HL-60 (cell line): ENCODE measurements around the gene RFX7.
"Not testable (repeated sequence)": the region's sequence is repeated elsewhere in the genome, so short reads cannot be mapped to it uniquely, and the experiment has no call there.

Experiments
- CTCF ChIP-seq: IDR thresholded peaks from one replicate; pipeline ENCODE4 v1.5.1; 2011; ENCODE audit warnings: low read length, control low read depth, inconsistent platforms; ENCODE audit not compliant: insufficient read depth
- GABPA ChIP-seq: IDR thresholded peaks from 2 replicates; pipeline ENCODE4 v1.6.1; 2012; ENCODE audit warnings: low read depth
- POLR2AphosphoS5 ChIP-seq: IDR thresholded peaks from 2 replicates; pipeline ENCODE4 v1.6.1; 2012; ENCODE audit warnings: low read depth
- REST ChIP-seq: IDR thresholded peaks from 2 replicates; pipeline ENCODE4 v1.6.1; 2012; ENCODE audit warnings: low read depth; ENCODE audit not compliant: insufficient replicate concordance

GRCh38 chr15:56266465-56266864 lies 22.8 kb upstream of the RFX7 start:
- TF ChIP-seq CTCF, POLR2AphosphoS5, REST, GABPA: not testable (repeated sequence)
